Neuronal stem cell (in vitro differentiated cells): ENCODE results near the gene CCDC167.

Experiments
- DNase-seq: peaks from one replicate; pipeline ENCODE4 v3.0.0-alpha.2; 2013; ENCODE audit warnings: low spot score
- H2AFZ ChIP-seq: one replicate; pipeline ENCODE4 v1.6.1; 2013; ENCODE audit warnings: mild to moderate bottlenecking, low read length, inconsistent platforms
- H2AK5ac ChIP-seq: 2 replicates; pipeline ENCODE4 v1.6.1; 2013; ENCODE audit warnings: low read depth, mild to moderate bottlenecking, inconsistent platforms, low read length, moderate library complexity, mixed read lengths
- H2BK120ac ChIP-seq: 2 replicates; pipeline ENCODE4 v1.6.1; 2013; ENCODE audit warnings: low read depth, mild to moderate bottlenecking, inconsistent platforms, low read length, moderate library complexity, mixed read lengths
- H2BK12ac ChIP-seq: one replicate; pipeline ENCODE4 v1.6.1; 2013; ENCODE audit warnings: low read length, inconsistent platforms
- H2BK15ac ChIP-seq: 2 replicates; pipeline ENCODE4 v1.6.1; 2013; ENCODE audit warnings: mild to moderate bottlenecking, low read length, inconsistent platforms, mixed read lengths
- H2BK5ac ChIP-seq: one replicate; pipeline ENCODE4 v1.6.1; 2013; ENCODE audit warnings: inconsistent platforms, mild to moderate bottlenecking, low read length, moderate library complexity
- H3K14ac ChIP-seq: one replicate; pipeline ENCODE4 v1.6.1; 2013; ENCODE audit warnings: low read length, inconsistent platforms
- H3K18ac ChIP-seq: 2 replicates; pipeline ENCODE4 v1.6.1; 2013; ENCODE audit warnings: low read length, inconsistent platforms
- H3K23ac ChIP-seq: 2 replicates; pipeline ENCODE4 v1.6.1; 2013; ENCODE audit warnings: low read depth, mild to moderate bottlenecking, mixed read lengths, low read length, inconsistent platforms; ENCODE audit not compliant: poor library complexity
- H3K27ac ChIP-seq: replicated peaks from 3 replicates; pipeline ENCODE4 v1.5.1; 2013; ENCODE audit warnings: low read length, inconsistent platforms
- H3K27me3 ChIP-seq, 3 experiments: 2 replicates each; pipeline ENCODE4 v1.6.1; 2013; ENCODE audit warnings: low read length in 3 of 3, mild to moderate bottlenecking in 2 of 3, inconsistent platforms in 1 of 3, low read depth in 1 of 3, mixed read lengths in 1 of 3, moderate library complexity in 1 of 3; ENCODE audit not compliant: control insufficient read depth in 3 of 3, insufficient read depth in 3 of 3
- H3K36me3 ChIP-seq, 2 donors: replicated peaks in 1 of 2; 2 replicates each; pipeline ENCODE4 v1.6.1; 2013; ENCODE audit warnings: low read length in 2 of 2; ENCODE audit not compliant: control insufficient read depth in 2 of 2, insufficient read depth in 2 of 2
- H3K4ac ChIP-seq: 2 replicates; pipeline ENCODE4 v1.6.1; 2013; ENCODE audit warnings: inconsistent platforms, mild to moderate bottlenecking, low read length, moderate library complexity
- H3K4me1 ChIP-seq, 2 donors: 1 replicate in 1 of 2; 2 replicates in 1 of 2; pipeline ENCODE4 v1.6.1; 2013; ENCODE audit warnings: low read length in 2 of 2, low read depth in 1 of 2; ENCODE audit not compliant: control insufficient read depth in 2 of 2, insufficient read depth in 1 of 2
- H3K4me2 ChIP-seq: one replicate; pipeline ENCODE4 v1.6.1; 2013; ENCODE audit warnings: mild to moderate bottlenecking, low read length, inconsistent platforms; ENCODE audit not compliant: insufficient read depth, poor library complexity, severe bottlenecking
- H3K4me3 ChIP-seq, 2 donors: 2 replicates each; pipeline ENCODE4 v1.5.1; 2013; ENCODE audit warnings: low read length in 2 of 2, mild to moderate bottlenecking in 2 of 2, inconsistent platforms in 1 of 2, moderate library complexity in 1 of 2
- H3K79me1 ChIP-seq: one replicate; pipeline ENCODE4 v1.6.1; 2013; ENCODE audit warnings: low read depth, mild to moderate bottlenecking, inconsistent platforms, low read length, moderate library complexity
- H3K9ac ChIP-seq: one replicate; pipeline ENCODE4 v1.6.1; 2013; ENCODE audit warnings: mild to moderate bottlenecking, low read depth, low read length, inconsistent platforms; ENCODE audit not compliant: poor library complexity
- H3K9me3 ChIP-seq, 2 donors: replicated peaks in 1 of 2; 2 replicates each; pipeline versions ENCODE3 to v1.6.1; 2013; ENCODE audit warnings: low read length in 2 of 2, mild to moderate bottlenecking in 2 of 2, inconsistent platforms in 1 of 2, low read depth in 1 of 2, mixed read lengths in 1 of 2, moderate library complexity in 1 of 2; ENCODE audit not compliant: control insufficient read depth in 2 of 2, insufficient read depth in 1 of 2
- H4K8ac ChIP-seq: one replicate; pipeline ENCODE4 v1.6.1; 2013; ENCODE audit warnings: low read depth, mild to moderate bottlenecking, inconsistent platforms, low read length, moderate library complexity
- H4K91ac ChIP-seq: one replicate; pipeline ENCODE4 v1.6.1; 2013; ENCODE audit warnings: low read length, low read depth, mild to moderate bottlenecking, inconsistent platforms; ENCODE audit not compliant: poor library complexity
- WGBS, 2 donors: extraction: QIAGEN DNeasy Blood & Tissue Kit; methylation state at CpG; one replicate each; pipeline ENCODE4 v1.1.7; 2013; ENCODE audit warnings: missing lambda C conversion rate in 2 of 2, mixed read lengths in 1 of 2; ENCODE audit not compliant: insufficient read length in 2 of 2, insufficient replicate concordance in 1 of 2; ENCODE audit errors: extremely low coverage in 2 of 2; 5-methylcytosine and 5-hydroxymethylcytosine counted together

CCDC167 gene

DNA sequence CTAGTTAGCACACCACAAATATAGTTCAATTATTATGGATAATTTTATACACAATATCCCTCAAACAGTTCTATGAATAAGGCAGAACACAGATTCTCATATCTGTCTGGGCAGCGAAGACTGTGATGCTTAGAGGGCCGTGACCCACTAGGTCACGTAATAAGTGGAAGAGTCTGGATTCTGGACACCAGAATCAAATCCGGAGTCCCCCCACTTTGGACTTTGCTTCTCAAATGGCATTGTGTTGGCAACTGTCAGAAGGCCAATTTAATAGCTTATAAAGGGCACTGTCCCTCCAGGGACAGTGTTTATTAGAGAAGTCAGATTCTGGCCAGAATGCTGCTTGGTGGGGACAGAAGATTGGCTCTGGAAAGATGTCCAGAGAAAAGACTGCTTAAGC lies 6.8 kb upstream of the CCDC167 start:
- Histone ChIP-seq H4K91ac (no peak overlapping the region), H3K4ac (no peak overlapping the region), H3K9me3 (no peaks in the 10 kb centered on the region), H3K18ac (no peak overlapping the region), H2BK120ac (no peak overlapping the region), H2AFZ (no peak overlapping the region), H3K27ac (no peak overlapping the region), H3K4me2 (no peak overlapping the region), H3K4me1 (peaks cover under 1 to 7% of the 10 kb centered on the region in 2 donors), H3K23ac (no peak overlapping the region), H3K14ac (no peak overlapping the region), H3K79me1 (no peaks in the 10 kb centered on the region), H2BK5ac (no peak overlapping the region), H2AK5ac (no peak overlapping the region), H3K36me3 (no peaks in the 10 kb centered on the region), H2BK15ac (no peak overlapping the region), H3K4me3 (no peak overlapping the region), H2BK12ac (no peak overlapping the region), H3K27me3 (peaks cover 0 to 5% (median 0%) of the 10 kb centered on the region in 3 experiments), H3K9ac (no peak overlapping the region), H4K8ac (no peak overlapping the region)
- no peak for DNase-seq
- WGBS, 2 donors: no CpG with 5 or more reads among the region's 4 CpGs

- Histone ChIP-seq H3K79me1 (no peaks in the 10 kb centered on the region), H2BK15ac (no peak overlapping the region), H3K4ac (no peak overlapping the region), H3K36me3 (no peaks in the 10 kb centered on the region), H3K9me3 (no peaks in the 10 kb centered on the region), H2BK120ac (no peak overlapping the region), H3K14ac (no peak overlapping the region), H3K27ac (no peak overlapping the region), H3K9ac (no peak overlapping the region), H3K27me3 (no peaks in the 10 kb centered on the region), H3K4me1 (peaks cover 4 to 7% of the 10 kb centered on the region in 2 donors), H2BK5ac (no peak overlapping the region), H3K4me3 (no peak overlapping the region), H3K23ac (no peak overlapping the region), H2BK12ac (no peak overlapping the region), H4K8ac (no peak overlapping the region), H3K18ac (no peak overlapping the region), H2AK5ac (no peak overlapping the region), H2AFZ (no peak overlapping the region), H3K4me2 (no peak overlapping the region), H4K91ac (no peak overlapping the region)
- no CpG with 5 or more reads among the region's 2 CpGs for WGBS, 2 donors
- no peak for DNase-seq
Observed at GRCh38 chr6:37504024-37504423, 4.3 kb upstream of the CCDC167 start.

DNA sequence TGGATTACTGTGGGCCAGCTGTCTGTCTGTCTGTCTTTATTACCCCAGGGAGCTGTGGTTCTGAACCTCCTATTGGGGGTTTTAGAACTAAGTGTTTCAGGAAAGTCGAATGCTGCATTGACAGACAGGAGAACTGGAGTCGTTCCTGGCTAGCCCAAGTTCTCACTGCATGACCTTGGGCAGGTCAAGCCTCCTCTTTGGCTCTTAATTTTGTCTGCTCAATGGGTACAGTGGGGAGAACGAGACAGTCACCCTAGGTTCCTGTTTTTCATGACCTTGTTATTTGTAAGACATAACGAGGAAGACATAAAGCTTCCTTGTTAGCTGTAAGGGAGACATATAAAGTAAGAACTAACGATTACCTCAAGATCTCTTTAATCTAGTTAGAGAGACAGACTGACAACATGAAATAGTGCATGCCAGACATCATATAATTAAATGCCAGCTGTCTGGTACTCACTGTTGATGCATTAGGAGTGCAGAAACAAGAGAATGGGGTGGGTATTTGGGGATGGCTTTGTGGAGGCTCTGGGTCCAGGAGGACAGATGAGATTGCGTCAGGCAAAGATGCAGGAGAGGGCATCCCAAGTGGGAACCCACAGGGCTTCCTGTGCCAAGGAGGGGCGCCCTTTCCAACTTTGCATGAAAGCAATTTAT lies 3.7 kb upstream of the CCDC167 start:
- no peak overlapping the region for H3K4ac ChIP-seq
- no peak overlapping the region for H2BK120ac ChIP-seq
- no peaks in the 10 kb centered on the region for H3K36me3 ChIP-seq
- no CpG with 5 or more reads among the region's 7 CpGs for WGBS, 2 donors
- no peaks in the 10 kb centered on the region for H3K27me3 ChIP-seq
- H2AK5ac ChIP-seq: no peak overlapping the region
- H3K9me3 ChIP-seq: no peaks in the 10 kb centered on the region
- no peak overlapping the region for H2BK15ac ChIP-seq
- H3K4me1 ChIP-seq: peaks cover 7 to 11% of the 10 kb centered on the region in 2 donors
- no peak overlapping the region for H2AFZ ChIP-seq
- H3K23ac ChIP-seq: no peak overlapping the region
- no peak overlapping the region for H3K9ac ChIP-seq
- no peak for DNase-seq
- H3K4me3 ChIP-seq: no peak overlapping the region
- no peak overlapping the region for H3K18ac ChIP-seq
- H4K8ac ChIP-seq: no peak overlapping the region
- H3K79me1 ChIP-seq: no peaks in the 10 kb centered on the region
- H2BK5ac ChIP-seq: no peak overlapping the region
- H3K14ac ChIP-seq: no peak overlapping the region
- H2BK12ac ChIP-seq: no peak overlapping the region
- no peak overlapping the region for H3K27ac ChIP-seq
- no peak overlapping the region for H4K91ac ChIP-seq
- no peak overlapping the region for H3K4me2 ChIP-seq

- Histone ChIP-seq H3K4me3 (no peak overlapping the region), H2BK5ac (no peak overlapping the region), H3K4ac (no peak overlapping the region), H3K27ac (no peak overlapping the region), H3K36me3 (no peaks in the 10 kb centered on the region), H2BK15ac (no peak overlapping the region), H3K4me1 (peaks cover 7 to 11% of the 10 kb centered on the region in 2 donors), H3K18ac (no peak overlapping the region), H3K79me1 (no peaks in the 10 kb centered on the region), H3K27me3 (no peaks in the 10 kb centered on the region), H2BK12ac (no peak overlapping the region), H2BK120ac (no peak overlapping the region), H2AK5ac (no peak overlapping the region), H2AFZ (no peak overlapping the region), H3K9ac (no peak overlapping the region), H3K9me3 (no peaks in the 10 kb centered on the region), H4K8ac (no peak overlapping the region), H4K91ac (no peak overlapping the region), H3K23ac (no peak overlapping the region), H3K4me2 (no peak overlapping the region), H3K14ac (no peak overlapping the region)
- WGBS, 2 donors: no CpG with 5 or more reads among the region's 7 CpGs
- DNase-seq: no peak
Observed at GRCh38 chr6:37502703-37503291, 3.1 kb upstream of the CCDC167 start.
